Sigmoid colon (tissue), 3 donors: ENCODE results near the gene GNB3.

Source experiments
- POLR2A ChIP-seq, 2 donors: fragments of 450-650 bp; IDR thresholded peaks; one replicate each; pipeline ENCODE4 v1.6.1; 2016; ENCODE audit warnings: antibody characterized with exemption in 2 of 2, mild to moderate bottlenecking in 2 of 2, moderate library complexity in 2 of 2
- TF ChIP-seq, protein P1 (sequence below), 4 experiments: fragments of 450-650 bp in 3 of 4; fragments of 200-600 bp in 1 of 4; IDR thresholded peaks; one replicate each; pipeline ENCODE4 v1.5.1; 2016 to 2019; ENCODE audit warnings: antibody characterized with exemption in 4 of 4, mild to moderate bottlenecking in 3 of 4, moderate library complexity in 2 of 4

DNA sequence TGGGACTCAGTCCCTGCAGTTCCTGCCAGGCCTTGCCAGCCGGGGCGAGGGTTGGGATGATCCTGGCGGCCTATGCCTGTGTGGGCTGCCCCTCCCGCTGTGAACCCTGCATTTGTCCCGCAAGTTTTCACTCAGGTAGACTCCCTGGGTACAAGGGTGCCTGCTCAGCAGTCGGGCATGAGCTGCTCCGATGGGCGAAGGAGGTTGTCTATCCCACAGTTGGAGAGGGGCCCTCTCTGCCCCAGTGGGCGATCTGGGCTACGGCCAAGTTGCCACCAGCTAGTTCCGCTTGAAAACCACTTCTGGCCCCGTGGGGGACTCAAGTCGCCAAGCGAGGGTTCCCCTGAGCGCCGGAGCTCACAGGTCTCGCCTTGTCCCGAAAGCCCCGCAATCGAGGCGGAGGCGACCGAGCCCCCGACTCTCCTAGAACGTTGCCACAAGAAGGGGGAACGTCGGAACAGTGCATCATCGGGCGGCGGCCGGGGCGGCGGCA, 26.2 kb downstream of the GNB3 start:
- TF ChIP-seq, protein P1, sequence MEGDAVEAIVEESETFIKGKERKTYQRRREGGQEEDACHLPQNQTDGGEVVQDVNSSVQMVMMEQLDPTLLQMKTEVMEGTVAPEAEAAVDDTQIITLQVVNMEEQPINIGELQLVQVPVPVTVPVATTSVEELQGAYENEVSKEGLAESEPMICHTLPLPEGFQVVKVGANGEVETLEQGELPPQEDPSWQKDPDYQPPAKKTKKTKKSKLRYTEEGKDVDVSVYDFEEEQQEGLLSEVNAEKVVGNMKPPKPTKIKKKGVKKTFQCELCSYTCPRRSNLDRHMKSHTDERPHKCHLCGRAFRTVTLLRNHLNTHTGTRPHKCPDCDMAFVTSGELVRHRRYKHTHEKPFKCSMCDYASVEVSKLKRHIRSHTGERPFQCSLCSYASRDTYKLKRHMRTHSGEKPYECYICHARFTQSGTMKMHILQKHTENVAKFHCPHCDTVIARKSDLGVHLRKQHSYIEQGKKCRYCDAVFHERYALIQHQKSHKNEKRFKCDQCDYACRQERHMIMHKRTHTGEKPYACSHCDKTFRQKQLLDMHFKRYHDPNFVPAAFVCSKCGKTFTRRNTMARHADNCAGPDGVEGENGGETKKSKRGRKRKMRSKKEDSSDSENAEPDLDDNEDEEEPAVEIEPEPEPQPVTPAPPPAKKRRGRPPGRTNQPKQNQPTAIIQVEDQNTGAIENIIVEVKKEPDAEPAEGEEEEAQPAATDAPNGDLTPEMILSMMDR (IDR thresholded peaks at IDR 0.05), result no peak
- TF ChIP-seq POLR2A (IDR thresholded peaks at IDR 0.05), result no peak
